ENCODE measurements around the gene MRPL43. TPM values are rescaled to one million over a fixed set of nuclear protein-coding genes. Genes with fewer than 3 reads are reported as not detected.

Gene MRPL43
- total and polyA plus RNA-seq, 12 donors: 43.8 to 123 (median 55.5) TPM

DNA sequence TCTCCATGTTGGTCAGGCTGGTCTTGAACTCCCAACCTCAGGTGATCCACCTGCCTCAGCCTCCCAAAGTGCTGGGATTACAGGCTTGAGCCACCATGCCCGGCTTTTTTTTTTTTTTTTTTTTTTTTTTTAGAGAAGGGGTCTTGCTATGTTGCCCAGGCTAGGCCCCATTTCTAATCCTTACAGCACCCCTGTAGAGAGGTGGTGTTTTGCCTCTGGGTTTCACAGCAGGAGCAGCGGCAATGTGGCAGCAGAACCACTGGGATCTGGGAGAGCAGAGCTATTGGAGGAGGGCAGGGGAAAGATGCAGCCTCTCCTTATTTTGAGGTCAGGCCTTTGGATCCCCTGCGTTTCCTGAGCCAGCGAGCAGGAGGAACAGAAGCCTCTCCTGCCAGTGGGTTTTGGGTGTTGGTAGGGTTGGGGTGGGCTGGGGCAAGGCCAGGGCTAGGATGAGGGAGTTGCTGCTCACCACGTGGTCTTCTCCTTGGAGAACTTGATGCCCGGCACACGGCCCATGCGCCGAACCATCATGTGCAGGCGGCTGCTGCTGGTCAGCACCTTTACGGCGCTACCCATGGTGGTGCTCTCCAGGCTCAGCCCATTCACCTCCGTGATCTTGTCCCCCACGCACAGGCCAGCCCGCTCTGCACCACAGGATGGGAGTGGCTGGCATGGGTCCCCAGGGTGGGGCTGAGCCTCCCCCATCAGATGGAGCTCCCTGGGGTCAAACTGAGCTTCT, 35.8 kb upstream of the MRPL43 start:
- Histone ChIP-seq H3K4me3 (no peak overlapping the region), H3K36me3 (no peaks in the 10 kb centered on the region), H3K4me1 (peaks cover 0 to 11% (median 8%) of the 10 kb centered on the region in 9 donors), H3K9me3 (no peaks in the 10 kb centered on the region), H3K27ac (no peak overlapping the region), H3K27me3 (peaks cover 0 to 11% (median 10%) of the 10 kb centered on the region in 7 donors)
- TF ChIP-seq, protein P1, sequence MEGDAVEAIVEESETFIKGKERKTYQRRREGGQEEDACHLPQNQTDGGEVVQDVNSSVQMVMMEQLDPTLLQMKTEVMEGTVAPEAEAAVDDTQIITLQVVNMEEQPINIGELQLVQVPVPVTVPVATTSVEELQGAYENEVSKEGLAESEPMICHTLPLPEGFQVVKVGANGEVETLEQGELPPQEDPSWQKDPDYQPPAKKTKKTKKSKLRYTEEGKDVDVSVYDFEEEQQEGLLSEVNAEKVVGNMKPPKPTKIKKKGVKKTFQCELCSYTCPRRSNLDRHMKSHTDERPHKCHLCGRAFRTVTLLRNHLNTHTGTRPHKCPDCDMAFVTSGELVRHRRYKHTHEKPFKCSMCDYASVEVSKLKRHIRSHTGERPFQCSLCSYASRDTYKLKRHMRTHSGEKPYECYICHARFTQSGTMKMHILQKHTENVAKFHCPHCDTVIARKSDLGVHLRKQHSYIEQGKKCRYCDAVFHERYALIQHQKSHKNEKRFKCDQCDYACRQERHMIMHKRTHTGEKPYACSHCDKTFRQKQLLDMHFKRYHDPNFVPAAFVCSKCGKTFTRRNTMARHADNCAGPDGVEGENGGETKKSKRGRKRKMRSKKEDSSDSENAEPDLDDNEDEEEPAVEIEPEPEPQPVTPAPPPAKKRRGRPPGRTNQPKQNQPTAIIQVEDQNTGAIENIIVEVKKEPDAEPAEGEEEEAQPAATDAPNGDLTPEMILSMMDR (IDR thresholded peaks at IDR 0.05): no peak
- DNase-seq (no peak), ATAC-seq (no peak)
- intact Hi-C loops (cut with DNase I): no loop called here
- 91 to 93% methylated on average over 14 to 15 of the region's 15 CpGs for WGBS, 2 donors

DNA sequence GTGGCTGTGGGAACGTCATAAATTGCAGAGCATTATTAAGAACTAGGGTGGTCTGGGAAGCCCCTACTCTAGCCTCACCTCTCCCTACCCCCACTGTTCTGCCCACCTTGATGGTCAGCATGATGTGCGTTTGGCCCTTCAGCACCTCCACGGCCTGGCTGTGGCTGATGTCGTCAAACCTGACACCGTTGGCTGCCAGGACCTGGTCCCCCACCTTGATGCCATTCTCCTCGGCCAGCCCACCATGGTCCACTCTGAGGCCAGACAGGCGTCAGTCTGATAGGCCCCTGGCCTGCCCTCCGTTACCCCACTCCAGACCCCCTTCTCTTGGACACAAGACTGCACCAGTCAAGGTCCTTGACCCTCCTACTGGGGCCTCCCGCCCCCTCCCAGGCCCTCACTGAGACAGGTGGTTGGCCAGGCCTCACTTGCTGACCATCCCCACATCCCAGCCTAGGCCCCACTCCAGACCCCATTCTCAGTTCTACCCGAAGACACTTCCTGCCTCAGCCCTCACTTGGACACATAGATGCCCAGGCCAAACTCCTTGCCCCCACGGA, 34.5 kb upstream of the MRPL43 start:
- Histone ChIP-seq H3K9me3 (no peaks in the 10 kb centered on the region), H3K4me3 (no peak overlapping the region), H3K27me3 (peaks cover 0 to 23% (median 20%) of the 10 kb centered on the region in 7 donors), H3K27ac (no peak overlapping the region), H3K36me3 (no peaks in the 10 kb centered on the region), H3K4me1 (peaks cover 0 to 15% (median 9%) of the 10 kb centered on the region in 9 donors)
- TF ChIP-seq, protein P1 (IDR thresholded peaks at IDR 0.05): no peak
- intact Hi-C loops (cut with DNase I): no loop called here
- ATAC-seq (no peak), DNase-seq (no peak)
- 87 to 90% methylated on average over 11 of the region's 11 CpGs for WGBS, 2 donors

- H3K4me3 ChIP-seq: no peak overlapping the region
- ATAC-seq: no peak
- peaks cover 0 to 15% (median 9%) of the 10 kb centered on the region in 9 donors for H3K4me1 ChIP-seq
- H3K27ac ChIP-seq: no peak overlapping the region
- no peak for DNase-seq
- H3K27me3 ChIP-seq: peaks cover 0 to 28% (median 24%) of the 10 kb centered on the region in 7 donors
- H3K36me3 ChIP-seq: no peaks in the 10 kb centered on the region
- WGBS, 2 donors: 87 to 94% methylated on average over 4 of the region's 4 CpGs
- TF ChIP-seq, protein P1 (IDR thresholded peaks at IDR 0.05): no peak
- intact Hi-C loops (cut with DNase I): no loop called here
- no peaks in the 10 kb centered on the region for H3K9me3 ChIP-seq
Measured at GRCh38 chr10:101021239-101021638, 33.9 kb upstream of the MRPL43 start.

- ATAC-seq: no peak
- intact Hi-C loops (cut with DNase I): no loop called here
- Histone ChIP-seq H3K27me3 (peaks cover 0 to 29% (median 24%) of the 10 kb centered on the region in 7 donors), H3K36me3 (no peaks in the 10 kb centered on the region), H3K27ac (no peak overlapping the region), H3K4me1 (peaks cover 0 to 15% (median 9%) of the 10 kb centered on the region in 9 donors), H3K4me3 (no peak overlapping the region), H3K9me3 (no peaks in the 10 kb centered on the region)
- DNase-seq: no peak
- TF ChIP-seq, protein P1 (IDR thresholded peaks at IDR 0.05): no peak
- WGBS, 2 donors: 78 to 81% methylated on average over 10 of the region's 10 CpGs
Measured at GRCh38 chr10:101020427-101021075, 33.3 kb upstream of the MRPL43 start.

Data from heart right ventricle (tissue), 16 donors.